Measurements from ENCODE around the gene CD1D. TPM values are rescaled to one million over a fixed set of nuclear protein-coding genes. Genes with fewer than 3 reads are reported as not detected.
"Not testable (repeated sequence)": the region's sequence is repeated elsewhere in the genome, so short reads cannot be mapped to it uniquely, and the experiment has no call there.

The CD1D gene
- total RNA-seq, 3 donors from 2014 or later, result 0.96 to 2.0 (median 1.8) TPM

DNA sequence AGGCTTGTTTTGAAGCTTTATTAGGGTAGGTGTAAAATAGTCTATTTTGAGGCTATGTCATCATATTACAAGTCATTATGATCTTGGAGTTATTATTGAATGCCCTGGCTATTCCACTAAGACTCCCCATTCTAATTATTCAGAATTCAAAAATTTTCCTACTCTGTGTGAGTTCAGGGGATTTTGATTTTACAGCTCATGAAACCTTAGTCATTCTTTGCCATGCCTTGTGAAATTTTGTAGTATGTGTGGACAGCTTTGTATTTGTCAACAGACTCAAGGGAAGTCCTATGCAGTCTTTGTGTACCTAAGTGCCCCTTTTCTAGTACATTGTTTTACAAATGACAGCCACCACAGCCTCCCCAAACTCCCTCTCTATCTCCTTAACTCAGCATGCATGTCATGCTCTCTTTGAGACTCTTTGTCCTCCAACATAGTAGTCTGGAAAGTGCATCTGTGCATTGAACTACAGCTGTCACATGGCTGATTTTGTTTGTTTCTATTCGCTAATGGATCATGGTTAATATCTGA is 28.0 kb downstream of the CD1D start:
- H3K36me3 ChIP-seq, result no peaks in the 10 kb centered on the region
- no peak overlapping the region for H3K4me3 ChIP-seq
- intact Hi-C loops (cut with DNase I; ENCODE audit: low total_unique reads), result no loop called here
- H3K4me1 ChIP-seq, result no peaks in the 10 kb centered on the region
- H3K27ac ChIP-seq, result no peak overlapping the region
- TF ChIP-seq POLR2A (IDR thresholded peaks at IDR 0.05) (no peak), POLR2AphosphoS5 (IDR thresholded peaks at IDR 0.05) (no peak)
- TF ChIP-seq, protein P1, sequence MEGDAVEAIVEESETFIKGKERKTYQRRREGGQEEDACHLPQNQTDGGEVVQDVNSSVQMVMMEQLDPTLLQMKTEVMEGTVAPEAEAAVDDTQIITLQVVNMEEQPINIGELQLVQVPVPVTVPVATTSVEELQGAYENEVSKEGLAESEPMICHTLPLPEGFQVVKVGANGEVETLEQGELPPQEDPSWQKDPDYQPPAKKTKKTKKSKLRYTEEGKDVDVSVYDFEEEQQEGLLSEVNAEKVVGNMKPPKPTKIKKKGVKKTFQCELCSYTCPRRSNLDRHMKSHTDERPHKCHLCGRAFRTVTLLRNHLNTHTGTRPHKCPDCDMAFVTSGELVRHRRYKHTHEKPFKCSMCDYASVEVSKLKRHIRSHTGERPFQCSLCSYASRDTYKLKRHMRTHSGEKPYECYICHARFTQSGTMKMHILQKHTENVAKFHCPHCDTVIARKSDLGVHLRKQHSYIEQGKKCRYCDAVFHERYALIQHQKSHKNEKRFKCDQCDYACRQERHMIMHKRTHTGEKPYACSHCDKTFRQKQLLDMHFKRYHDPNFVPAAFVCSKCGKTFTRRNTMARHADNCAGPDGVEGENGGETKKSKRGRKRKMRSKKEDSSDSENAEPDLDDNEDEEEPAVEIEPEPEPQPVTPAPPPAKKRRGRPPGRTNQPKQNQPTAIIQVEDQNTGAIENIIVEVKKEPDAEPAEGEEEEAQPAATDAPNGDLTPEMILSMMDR (IDR thresholded peaks at IDR 0.05), result no peak
- no peaks in the 10 kb centered on the region for H3K9me3 ChIP-seq
- DNase-seq (ENCODE audit: low spot score in 2 of 2), result no peak
- peaks cover 0 to 8% of the 10 kb centered on the region in 2 donors for H3K27me3 ChIP-seq

DNA sequence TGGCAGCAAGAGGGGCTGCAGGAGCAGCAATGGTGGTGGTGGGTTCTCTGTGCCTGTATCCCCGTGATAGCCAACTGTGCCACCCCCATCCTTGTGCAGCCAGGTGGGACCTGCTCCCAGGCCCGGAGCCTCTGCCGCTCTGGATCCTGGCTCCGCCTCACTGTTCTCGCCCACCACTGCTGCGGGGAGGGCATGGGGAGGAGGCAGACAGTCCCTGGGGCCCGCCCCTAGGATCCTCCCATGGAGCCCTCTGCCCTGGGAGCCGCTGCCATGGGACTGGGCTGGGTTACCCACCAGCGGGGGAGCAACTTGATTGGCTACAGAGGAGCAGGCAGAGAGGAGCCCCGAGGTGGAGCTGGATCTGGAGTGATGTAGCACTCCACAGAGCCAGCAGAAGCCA is 31.6 kb downstream of the CD1D start:
- no peak overlapping the region for H3K27ac ChIP-seq
- H3K27me3 ChIP-seq, result peaks cover 0 to 8% of the 10 kb centered on the region in 2 donors
- DNase-seq (ENCODE audit: low spot score in 2 of 2), result no peak
- no peaks in the 10 kb centered on the region for H3K36me3 ChIP-seq
- intact Hi-C loops (cut with DNase I; ENCODE audit: low total_unique reads), result no loop called here
- H3K4me1 ChIP-seq, result no peaks in the 10 kb centered on the region
- no peak overlapping the region for H3K4me3 ChIP-seq
- H3K9me3 ChIP-seq, result no peaks in the 10 kb centered on the region
- TF ChIP-seq POLR2A (IDR thresholded peaks at IDR 0.05) (no peak), POLR2AphosphoS5 (IDR thresholded peaks at IDR 0.05) (no peak)
- TF ChIP-seq, protein P1 (IDR thresholded peaks at IDR 0.05), result no peak

DNA sequence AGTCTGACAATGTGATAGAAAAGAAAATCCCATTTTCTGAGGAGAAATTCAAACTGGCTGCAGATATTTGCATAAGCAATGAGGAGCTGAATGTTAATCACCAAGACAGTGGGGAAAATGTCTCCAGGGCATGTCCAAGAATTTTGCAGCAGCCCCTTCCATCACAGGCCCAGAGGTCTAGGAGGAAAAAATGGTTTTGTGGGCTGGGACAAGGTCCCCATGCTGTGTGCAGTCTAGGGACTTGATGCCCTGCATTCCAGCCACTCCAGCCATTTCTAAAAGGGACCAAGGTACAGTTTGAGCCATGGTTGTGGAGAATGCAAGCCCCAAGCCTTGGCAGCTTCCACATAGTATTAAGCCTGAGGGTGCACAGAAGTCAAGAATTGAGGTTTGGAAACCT is 42.8 kb downstream of the CD1D start:
- H3K4me1 ChIP-seq; intact Hi-C loops (cut with DNase I; ENCODE audit: low total_unique reads); H3K27ac ChIP-seq; H3K4me3 ChIP-seq; H3K36me3 ChIP-seq; DNase-seq (ENCODE audit: low spot score in 2 of 2); H3K27me3 ChIP-seq: not testable (repeated sequence)
- peaks cover 4 to 20% of the 10 kb centered on the region in 2 donors for H3K9me3 ChIP-seq

DNA sequence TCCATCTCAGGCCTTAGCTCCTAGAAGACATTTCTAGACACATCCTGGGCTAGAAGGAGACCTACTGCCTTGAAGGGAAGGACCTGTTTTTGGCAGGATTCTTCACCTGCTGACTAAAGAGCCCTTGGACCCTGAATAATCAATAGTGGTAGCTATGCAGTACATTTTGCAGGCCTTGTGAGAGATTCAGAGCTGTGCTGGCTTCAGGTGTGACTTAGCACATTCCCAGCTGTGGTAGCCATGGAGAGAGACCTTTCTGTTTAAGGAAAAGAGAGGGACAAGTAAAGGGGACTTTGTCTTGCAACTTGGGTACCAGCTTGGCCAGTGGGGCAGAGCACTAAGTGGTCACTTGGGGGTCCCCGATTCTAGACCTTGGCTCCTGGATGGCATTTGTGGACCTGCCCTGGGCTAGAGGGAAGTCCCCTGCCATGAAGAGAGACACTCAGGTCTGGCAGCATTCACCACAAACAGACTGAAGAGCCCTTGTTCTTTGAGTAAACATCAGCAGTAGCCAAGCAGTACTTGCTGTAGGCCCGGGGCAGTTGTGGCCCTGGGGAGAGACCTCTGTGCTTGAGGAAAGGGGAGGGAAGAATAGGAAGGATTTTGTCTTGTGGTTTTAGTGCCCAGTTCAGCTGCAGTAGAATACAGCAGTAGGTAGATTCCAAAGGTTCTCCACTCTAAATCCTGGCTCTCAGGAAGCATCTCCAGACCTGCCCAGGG is 47.4 kb downstream of the CD1D start:
- intact Hi-C loops (cut with DNase I; ENCODE audit: low total_unique reads), result no loop called here
- Histone ChIP-seq H3K9me3 (peaks cover 4 to 10% of the 10 kb centered on the region in 2 donors), H3K27me3 (no peaks in the 10 kb centered on the region), H3K27ac (no peak overlapping the region), H3K4me1 (no peaks in the 10 kb centered on the region), H3K4me3 (no peak overlapping the region), H3K36me3 (no peaks in the 10 kb centered on the region)
- TF ChIP-seq POLR2AphosphoS5 (IDR thresholded peaks at IDR 0.05) (no peak), POLR2A (IDR thresholded peaks at IDR 0.05) (no peak)
- TF ChIP-seq, protein P1 (IDR thresholded peaks at IDR 0.05), result no peak
- DNase-seq (ENCODE audit: low spot score in 2 of 2), result no peak

Other genes with a start within 250 kb of the CD1D start
- 10 to 100 TPM; 26.1 to 55.5 (median 34.1) TPM for gene KIRREL1, start 187.2 kb upstream of the CD1D start, total RNA-seq
- gene CD1A, start 73.5 kb downstream of the CD1D start, total RNA-seq, result not detected
- 1 to 10 TPM in 2 of 3 donors, under 1 TPM in 1; 0.66 to 2.5 (median 2.1) TPM for gene CD1C, start 109.0 kb downstream of the CD1D start, total RNA-seq
- gene CD1B, start 150.6 kb downstream of the CD1D start, total RNA-seq, result not detected
- gene CD1E, start 173.0 kb downstream of the CD1D start, total RNA-seq, result 1 to 10 TPM in 1 of 3 donors, under 1 TPM in 1, not detected in 1; 0.64 to 1.2 TPM
- gene OR10T2, start 218.6 kb downstream of the CD1D start, total RNA-seq, result not detected
- gene OR10K2, start 245.3 kb downstream of the CD1D start, total RNA-seq, result not detected